Measurements from ENCODE around the gene GIGYF1. TPM values are rescaled to one million over a fixed set of nuclear protein-coding genes. Genes with fewer than 3 reads are reported as not detected.

GIGYF1 gene
- total and polyA plus RNA-seq, 8 donors = 28.3 to 57.7 (median 39.7) TPM

GRCh38 chr7:100632951-100633717 lies 60.9 kb downstream of the GIGYF1 start:
- peaks cover 4 to 7% of the 10 kb centered on the region in 2 donors for H3K4me1 ChIP-seq
- peak in 1 of 2 donors; percentile 23 for TF ChIP-seq CTCF (IDR thresholded peaks at IDR 0.05)
- peak overlapping the region; percentile 35 to 52 for H3K4me3 ChIP-seq
- H3K36me3 ChIP-seq = no peaks in the 10 kb centered on the region
- DNase-seq (peak in 3 of 4 donors; percentile 51 to 89 (median 52)), ATAC-seq (peak; percentile 87)
- intact Hi-C loops (cut with DNase I) = no loop called here
- no peaks in the 10 kb centered on the region for H3K9me3 ChIP-seq
- no peak overlapping the region for H3K27ac ChIP-seq
- peaks cover 0 to 33% of the 10 kb centered on the region in 2 donors for H3K27me3 ChIP-seq

DNA sequence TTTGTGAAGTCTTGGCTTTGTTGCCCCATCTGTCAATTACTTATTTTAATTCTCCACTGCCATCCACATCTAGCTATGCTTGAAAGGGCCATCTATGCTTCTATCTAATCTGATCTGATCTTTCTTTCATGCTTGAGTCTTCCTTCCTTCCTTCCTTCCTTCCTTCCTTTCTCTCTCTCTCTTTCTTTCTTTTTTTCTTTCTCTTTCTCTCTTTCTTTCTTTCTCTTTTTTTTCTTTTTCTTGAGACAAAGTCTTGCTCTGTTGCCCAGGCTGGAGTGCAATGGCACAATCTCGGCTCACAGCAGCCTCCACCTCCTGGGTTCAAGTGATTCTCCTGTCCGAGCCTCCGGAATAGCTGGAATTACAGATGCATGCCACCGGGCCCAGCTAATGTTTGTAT lies 64.0 kb downstream of the GIGYF1 start:
- intact Hi-C loops (cut with DNase I) = no loop called here
- no peak overlapping the region for H3K4me3 ChIP-seq
- ATAC-seq = no peak
- no peak overlapping the region for H3K27ac ChIP-seq
- DNase-seq = no peak
- H3K4me1 ChIP-seq = peaks cover 4 to 20% of the 10 kb centered on the region in 2 donors
- TF ChIP-seq CTCF (IDR thresholded peaks at IDR 0.05) = no peak
- no peaks in the 10 kb centered on the region for H3K36me3 ChIP-seq
- H3K27me3 ChIP-seq = peaks cover 0 to 31% of the 10 kb centered on the region in 2 donors
- no peaks in the 10 kb centered on the region for H3K9me3 ChIP-seq

Other genes with a start within 250 kb of the GIGYF1 start
- 1 to 10 TPM in 1 of 2 donors, under 1 TPM in 1; 0.41 to 1.9 TPM for gene SPACDR, start 230.0 kb downstream of the GIGYF1 start, total RNA-seq
- 1 to 10 TPM; 3.5 to 5.6 (median 4.5) TPM for gene SPACDR, start 230.0 kb downstream of the GIGYF1 start, polyA plus RNA-seq (ENCODE audit: insufficient read length in 6 of 6)
- gene TSC22D4, start 215.0 kb downstream of the GIGYF1 start, total RNA-seq = 10 to 100 TPM; 50.1 to 55.6 TPM
- 10 to 100 TPM; 47.0 to 65.1 (median 57.3) TPM for gene TSC22D4, start 215.0 kb downstream of the GIGYF1 start, polyA plus RNA-seq (ENCODE audit: insufficient read length in 6 of 6)
- under 1 TPM; 0.50 to 0.55 TPM for gene NYAP1, start 210.3 kb downstream of the GIGYF1 start, total RNA-seq
- 1 to 10 TPM; 2.6 to 5.2 (median 3.3) TPM for gene NYAP1, start 210.3 kb downstream of the GIGYF1 start, polyA plus RNA-seq (ENCODE audit: insufficient read length in 6 of 6)
- gene AGFG2, start 155.0 kb downstream of the GIGYF1 start, total RNA-seq = 10 to 100 TPM; 28.6 to 34.9 TPM
- gene AGFG2, start 155.0 kb downstream of the GIGYF1 start, polyA plus RNA-seq (ENCODE audit: insufficient read length in 6 of 6) = 10 to 100 TPM; 21.2 to 32.3 (median 27.2) TPM
- 1 to 10 TPM; 6.3 to 8.3 TPM for gene SAP25, start 120.3 kb downstream of the GIGYF1 start, total RNA-seq
- 10 to 100 TPM in 1 of 6 donors, 1 to 10 TPM in 5; 4.5 to 11.4 (median 8.5) TPM for gene SAP25, start 120.3 kb downstream of the GIGYF1 start, polyA plus RNA-seq (ENCODE audit: insufficient read length in 6 of 6)
- 10 to 100 TPM; 66.5 to 86.5 TPM for gene LRCH4, start 108.1 kb downstream of the GIGYF1 start, total RNA-seq
- gene LRCH4, start 108.1 kb downstream of the GIGYF1 start, polyA plus RNA-seq (ENCODE audit: insufficient read length in 6 of 6) = 10 to 100 TPM; 42.3 to 82.5 (median 53.1) TPM
- gene FBXO24, start 107.9 kb downstream of the GIGYF1 start, total RNA-seq = under 1 TPM; 0.37 to 0.44 TPM
- 1 to 10 TPM; 3.9 to 5.5 (median 5.0) TPM for gene FBXO24, start 107.9 kb downstream of the GIGYF1 start, polyA plus RNA-seq (ENCODE audit: insufficient read length in 6 of 6)
- 100 to 1,000 TPM; 158 to 204 TPM for gene PCOLCE, start 91.9 kb downstream of the GIGYF1 start, total RNA-seq
- 100 to 1,000 TPM; 157 to 235 (median 181) TPM for gene PCOLCE, start 91.9 kb downstream of the GIGYF1 start, polyA plus RNA-seq (ENCODE audit: insufficient read length in 6 of 6)
- gene MOSPD3, start 81.7 kb downstream of the GIGYF1 start, total RNA-seq = 10 to 100 TPM; 15.7 to 18.8 TPM
- 10 to 100 TPM; 26.5 to 35.7 (median 31.9) TPM for gene MOSPD3, start 81.7 kb downstream of the GIGYF1 start, polyA plus RNA-seq (ENCODE audit: insufficient read length in 6 of 6)
- gene TFR2, start 52.7 kb downstream of the GIGYF1 start, total RNA-seq = 1 to 10 TPM in 1 of 2 donors, under 1 TPM in 1; 0.67 to 1.8 TPM
- gene TFR2, start 52.7 kb downstream of the GIGYF1 start, polyA plus RNA-seq (ENCODE audit: insufficient read length in 6 of 6) = 1 to 10 TPM in 4 of 6 donors, under 1 TPM in 2; 0.96 to 2.6 (median 1.2) TPM
- not detected for gene ACTL6B, start 37.8 kb downstream of the GIGYF1 start, total RNA-seq
- gene ACTL6B, start 37.8 kb downstream of the GIGYF1 start, polyA plus RNA-seq (ENCODE audit: insufficient read length in 6 of 6) = under 1 TPM in 2 of 6 donors, not detected in 4; 0.17 to 0.20 TPM
- 100 to 1,000 TPM; 214 to 273 TPM for gene GNB2, start 20.5 kb downstream of the GIGYF1 start, total RNA-seq
- gene GNB2, start 20.5 kb downstream of the GIGYF1 start, polyA plus RNA-seq (ENCODE audit: insufficient read length in 6 of 6) = 100 to 1,000 TPM; 151 to 220 (median 192) TPM
- 10 to 100 TPM; 22.4 to 29.7 TPM for gene POP7, start 11.9 kb upstream of the GIGYF1 start, total RNA-seq
- gene POP7, start 11.9 kb upstream of the GIGYF1 start, polyA plus RNA-seq (ENCODE audit: insufficient read length in 6 of 6) = 10 to 100 TPM; 15.8 to 23.8 (median 20.2) TPM
- gene EPO, start 26.2 kb upstream of the GIGYF1 start, total RNA-seq = not detected
- gene EPO, start 26.2 kb upstream of the GIGYF1 start, polyA plus RNA-seq (ENCODE audit: insufficient read length in 6 of 6) = under 1 TPM in 3 of 6 donors, not detected in 3; 0.20 to 0.34 (median 0.28) TPM
- not detected for gene ZAN, start 39.3 kb upstream of the GIGYF1 start, total RNA-seq
- not detected for gene ZAN, start 39.3 kb upstream of the GIGYF1 start, polyA plus RNA-seq (ENCODE audit: insufficient read length in 6 of 6)
- 10 to 100 TPM; 72.9 to 79.1 TPM for gene EPHB4, start 133.3 kb upstream of the GIGYF1 start, total RNA-seq
- gene EPHB4, start 133.3 kb upstream of the GIGYF1 start, polyA plus RNA-seq (ENCODE audit: insufficient read length in 6 of 6) = 100 to 1,000 TPM in 4 of 6 donors, 10 to 100 TPM in 2; 91.6 to 123 (median 104) TPM
- 10 to 100 TPM; 35.7 to 49.9 TPM for gene SLC12A9, start 158.5 kb upstream of the GIGYF1 start, total RNA-seq
- gene SLC12A9, start 158.5 kb upstream of the GIGYF1 start, polyA plus RNA-seq (ENCODE audit: insufficient read length in 6 of 6) = 10 to 100 TPM; 32.2 to 53.7 (median 40.8) TPM
- 10 to 100 TPM; 72.9 to 84.9 TPM for gene TRIP6, start 173.1 kb upstream of the GIGYF1 start, total RNA-seq
- gene TRIP6, start 173.1 kb upstream of the GIGYF1 start, polyA plus RNA-seq (ENCODE audit: insufficient read length in 6 of 6) = 10 to 100 TPM; 61.5 to 96.6 (median 76.2) TPM
- gene SRRT, start 180.9 kb upstream of the GIGYF1 start, total RNA-seq = 100 to 1,000 TPM in 1 of 2 donors, 10 to 100 TPM in 1; 91.4 to 119 TPM
- 100 to 1,000 TPM; 155 to 232 (median 177) TPM for gene SRRT, start 180.9 kb upstream of the GIGYF1 start, polyA plus RNA-seq (ENCODE audit: insufficient read length in 6 of 6)
- 1 to 10 TPM; 1.8 to 4.4 TPM for gene UFSP1, start 195.5 kb upstream of the GIGYF1 start, total RNA-seq
- 1 to 10 TPM in 4 of 6 donors, under 1 TPM in 2; 0.87 to 2.1 (median 1.6) TPM for gene UFSP1, start 195.5 kb upstream of the GIGYF1 start, polyA plus RNA-seq (ENCODE audit: insufficient read length in 6 of 6)
- gene ACHE, start 201.6 kb upstream of the GIGYF1 start, total RNA-seq = 1 to 10 TPM; 2.4 to 3.3 TPM
- 1 to 10 TPM; 1.6 to 4.5 (median 2.7) TPM for gene ACHE, start 201.6 kb upstream of the GIGYF1 start, polyA plus RNA-seq (ENCODE audit: insufficient read length in 6 of 6)